HEK293 (cell line): ENCODE data around the gene STK32A.
A peak's percentile ranks its signal among the peaks of the same experiment; 100 is the strongest.

Experiments
- CTCF ChIA-PET: fragments of 350-600 bp; formaldehyde crosslinking; extraction: SDS; loops from one replicate; lab custom pipeline; 2021; ENCODE audit warnings: antibody characterized with exemption; lab: Yijun Ruan, JAX
- POLR2A ChIA-PET: fragments of 300-600 bp; formaldehyde crosslinking; extraction: SDS; loops from one replicate; lab custom pipeline; 2020; ENCODE audit warnings: antibody characterized with exemption, inconsistent platforms; lab: Yijun Ruan, JAX
- H3K27ac ChIP-seq: fragments of 200-500 bp; sonication (Bioruptor generic); 2 replicates; pipeline ENCODE4 v1.5.1; 2014; ENCODE audit warnings: low read depth, low read length, control low read depth, inconsistent platforms; ENCODE audit errors: extremely low read depth
- H3K36me3 ChIP-seq, 2 experiments: fragments of 200-500 bp in 1 of 2; sonication (Bioruptor generic) in 1 of 2; 1 replicate in 1 of 2; 2 replicates in 1 of 2; pipeline ENCODE4 v1.5.1; 2014 to 2017; ENCODE audit warnings: inconsistent platforms in 2 of 2, low read length in 2 of 2; ENCODE audit not compliant: control insufficient read depth in 2 of 2, insufficient read depth in 1 of 2
- H3K4me1 ChIP-seq: fragments of 200-500 bp; sonication (Bioruptor generic); 2 replicates; pipeline ENCODE4 v1.5.1; 2014; ENCODE audit warnings: mild to moderate bottlenecking, low read length, inconsistent platforms; ENCODE audit not compliant: control insufficient read depth, insufficient read depth
- H3K4me3 ChIP-seq: 2 replicates; pipeline ENCODE4 v1.5.1; 2011; ENCODE audit warnings: low read depth, mild to moderate bottlenecking, control low read depth, low read length, moderate library complexity
- H3K9me3 ChIP-seq: fragments of 200-500 bp; sonication (Bioruptor generic); 2 replicates; pipeline ENCODE4 v1.5.1; 2014; ENCODE audit warnings: low read depth, low read length, inconsistent platforms; ENCODE audit not compliant: control insufficient read depth, insufficient read depth
- BCL11B ChIP-seq: fragments of 450-650 bp; formaldehyde crosslinking; IDR thresholded peaks from 2 replicates; pipeline ENCODE4 v1.5.1; 2016; ENCODE audit warnings: low read depth, missing biosample characterization, missing genetic modification characterization
- GLIS1 ChIP-seq: fragments of 450-650 bp; formaldehyde crosslinking; IDR thresholded peaks from 2 replicates; pipeline ENCODE4 v1.5.1; 2016; ENCODE audit warnings: missing biosample characterization, missing genetic modification characterization
- HIC1 ChIP-seq: fragments of 450-650 bp; formaldehyde crosslinking; IDR thresholded peaks from 2 replicates; pipeline ENCODE4 v1.5.1; 2016; ENCODE audit warnings: missing biosample characterization, missing genetic modification characterization
- KLF1 ChIP-seq: fragments of 450-650 bp; formaldehyde crosslinking; IDR thresholded peaks from 2 replicates; pipeline ENCODE4 v1.5.1; 2016; ENCODE audit warnings: missing biosample characterization, missing genetic modification characterization
- OSR2 ChIP-seq: fragments of 450-650 bp; formaldehyde crosslinking; IDR thresholded peaks from 2 replicates; pipeline ENCODE4 v1.5.1; 2016; ENCODE audit warnings: missing biosample characterization, missing genetic modification characterization
- REST ChIP-seq: fragments of 450-650 bp; formaldehyde crosslinking; IDR thresholded peaks from 2 replicates; pipeline ENCODE4 v1.5.1; 2016; ENCODE audit warnings: missing biosample characterization, missing genetic modification characterization
- TCF7L2 ChIP-seq: IDR thresholded peaks from 2 replicates; pipeline ENCODE4 v1.6.1; 2011; ENCODE audit warnings: low read depth, mild to moderate bottlenecking, inconsistent platforms, low read length, moderate library complexity, borderline replicate concordance
- ZNF202 ChIP-seq: fragments of 450-650 bp; formaldehyde crosslinking; IDR thresholded peaks from 2 replicates; pipeline ENCODE4 v1.5.1; 2016; ENCODE audit warnings: missing biosample characterization, missing genetic modification characterization, borderline replicate concordance
- ZNF529 ChIP-seq: fragments of 450-650 bp; formaldehyde crosslinking; IDR thresholded peaks from 2 replicates; pipeline ENCODE4 v1.5.1; 2017; ENCODE audit warnings: missing genetic modification characterization, missing biosample characterization; ENCODE audit not compliant: insufficient replicate concordance
- ZNF544 ChIP-seq: fragments of 450-650 bp; formaldehyde crosslinking; IDR thresholded peaks from 2 replicates; pipeline ENCODE4 v1.5.0; 2017; ENCODE audit warnings: missing biosample characterization, missing genetic modification characterization
- ZNF549 ChIP-seq: fragments of 450-650 bp; IDR thresholded peaks from 2 replicates; pipeline ENCODE4 v1.5.1; 2018; ENCODE audit warnings: missing biosample characterization, missing genetic modification characterization, mild to moderate bottlenecking, inconsistent platforms, moderate library complexity
- ZNF558 ChIP-seq: fragments of 450-650 bp; formaldehyde crosslinking; IDR thresholded peaks from 2 replicates; pipeline ENCODE4 v1.5.1; 2016; ENCODE audit warnings: missing biosample characterization, missing genetic modification characterization
- ZNF610 ChIP-seq: fragments of 450-650 bp; formaldehyde crosslinking; IDR thresholded peaks from 2 replicates; pipeline ENCODE4 v1.5.1; 2016; ENCODE audit warnings: missing biosample characterization, missing genetic modification characterization, borderline replicate concordance
- ZNF621 ChIP-seq: fragments of 450-650 bp; formaldehyde crosslinking; IDR thresholded peaks from 2 replicates; pipeline ENCODE4 v1.5.1; 2017; ENCODE audit warnings: missing biosample characterization, missing genetic modification characterization
- ZNF837 ChIP-seq: fragments of 450-650 bp; formaldehyde crosslinking; IDR thresholded peaks from 2 replicates; pipeline ENCODE4 v1.5.1; 2016; ENCODE audit warnings: missing biosample characterization, missing genetic modification characterization

Gene STK32A

GRCh38 chr5:147398860-147399259 is 164.0 kb downstream of the STK32A start:
- no peak for TF ChIP-seq BCL11B (tag by site-specific recombination)
- no peak for TF ChIP-seq OSR2 (tag by site-specific recombination)
- no peak for TF ChIP-seq KLF1 (tag by site-specific recombination)
- TF ChIP-seq REST (tag by site-specific recombination), result no peak
- no peak for TF ChIP-seq ZNF202 (tag by site-specific recombination)
- no peak for TF ChIP-seq ZNF529
- TF ChIP-seq ZNF610 (tag by site-specific recombination), result no peak
- TF ChIP-seq ZNF558 (tag by site-specific recombination), result no peak
- no peaks in the 10 kb centered on the region for H3K9me3 ChIP-seq
- H3K27ac ChIP-seq, result no peak overlapping the region
- H3K4me1 ChIP-seq, result no peaks in the 10 kb centered on the region
- ChIA-PET POLR2A (no interaction called here), CTCF (no interaction called here)
- H3K4me3 ChIP-seq, result no peak overlapping the region
- H3K36me3 ChIP-seq, result peaks cover 3 to 34% of the 10 kb centered on the region in 2 experiments; a peak in 2 of 3 replicates

GRCh38 chr5:147400126-147400809 is 165.4 kb downstream of the STK32A start:
- Histone ChIP-seq H3K9me3 (no peaks in the 10 kb centered on the region), H3K4me3 (no peak overlapping the region), H3K36me3 (peaks cover 3 to 38% of the 10 kb centered on the region in 2 experiments; a peak in 2 of 3 replicates), H3K27ac (no peak overlapping the region), H3K4me1 (no peaks in the 10 kb centered on the region)
- TF ChIP-seq ZNF544 (tag by site-specific recombination), result no peak
- 0 out of 2 replicates have a peak, but pooled peaks have one; percentile 23 for TF ChIP-seq TCF7L2
- POLR2A ChIA-PET, result no interaction called here
- CTCF ChIA-PET, result interaction anchor here (1.4 kb wide), 1 partner anchor 211 kb away, joined by 3 read pairs; no protein-coding TSS in a partner anchor

GRCh38 chr5:147400881-147401280 is 166.1 kb downstream of the STK32A start:
- peaks cover 1 to 44% of the 10 kb centered on the region in 2 experiments; a peak in 2 of 3 replicates for H3K36me3 ChIP-seq
- H3K9me3 ChIP-seq, result no peaks in the 10 kb centered on the region
- no peak for TF ChIP-seq ZNF549
- TF ChIP-seq HIC1, result no peak
- TF ChIP-seq ZNF837, result no peak
- TF ChIP-seq ZNF621 (tag by site-specific recombination), result no peak
- no peak for TF ChIP-seq GLIS1 (tag by site-specific recombination)
- no peaks in the 10 kb centered on the region for H3K4me1 ChIP-seq
- POLR2A ChIA-PET, result no interaction called here
- CTCF ChIA-PET, result interaction anchor here (1.4 kb wide), 1 partner anchor 212 kb away, joined by 3 read pairs; no protein-coding TSS in a partner anchor
- no peak overlapping the region for H3K4me3 ChIP-seq
- no peak overlapping the region for H3K27ac ChIP-seq
